NCI-H460 (cell line): Measurements from ENCODE around the gene MANSC1. TPM values are rescaled to one million over a fixed set of nuclear protein-coding genes. Genes with fewer than 3 reads are reported as not detected.
"Not testable (repeated sequence)": the region's sequence is repeated elsewhere in the genome, so short reads cannot be mapped to it uniquely, and the experiment has no call there.

Experiments used
- DNase-seq: peaks from one replicate; pipeline ENCODE4 v3.0.0-alpha.2; 2016; ENCODE audit warnings: low read depth; ENCODE audit errors: extremely low read depth
- total RNA-seq: library from RNA; depleted of rRNA; stranded (reverse); fragments of >200 nt; shearing (Covaris generic); gene quantifications from 2 replicates; pipeline ENCODE4 v1.2.3, GENCODE V29; 2014

MANSC1 gene
- total RNA-seq, 1 experiment from 2014 or later, result 2.7 TPM

- peak; percentile 56 for DNase-seq
Measured at GRCh38 chr12:12327802-12328201, 22.2 kb downstream of the MANSC1 start.

GRCh38 chr12:12326262-12326661 is 23.8 kb downstream of the MANSC1 start:
- DNase-seq, result no peak

DNA sequence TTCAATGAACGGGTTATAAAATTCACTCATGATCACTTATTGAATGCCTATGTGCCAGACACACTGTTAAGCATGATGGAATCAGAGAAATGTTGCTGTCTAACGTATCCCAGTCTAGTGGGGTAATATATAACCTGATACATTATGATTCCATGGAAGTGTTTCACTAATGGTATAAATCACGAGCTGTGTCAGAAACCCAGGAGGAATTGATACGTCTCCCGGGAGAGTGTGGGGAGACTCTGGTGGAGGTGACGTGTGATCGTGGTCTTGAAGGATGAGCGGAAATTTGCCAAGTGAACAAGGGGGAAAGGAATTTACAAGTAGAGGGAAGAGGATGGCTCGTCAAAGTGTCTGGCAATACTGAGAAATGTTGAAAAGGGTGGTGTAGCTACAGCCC is 26.5 kb downstream of the MANSC1 start:
- DNase-seq, result no peak

DNA sequence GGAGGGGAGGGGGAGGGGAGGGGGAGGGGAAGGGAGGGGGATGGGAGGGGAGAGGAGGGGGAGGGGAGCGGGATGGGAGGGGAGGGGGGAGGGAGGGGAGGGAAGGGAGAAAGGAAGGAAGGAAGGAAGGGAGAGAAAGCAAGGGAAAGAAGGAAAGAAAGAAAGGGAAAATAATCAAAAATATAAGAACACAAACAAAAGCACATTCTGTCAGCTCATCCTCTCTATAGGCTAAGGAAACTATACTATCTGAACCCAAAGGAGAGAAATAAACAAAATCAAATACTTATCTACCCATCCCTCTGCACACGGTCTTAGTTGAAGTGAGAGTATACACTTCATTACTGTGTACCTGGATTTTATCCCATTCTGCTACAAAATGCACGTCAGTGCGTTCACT is 26.9 kb downstream of the MANSC1 start:
- no peak for DNase-seq

DNA sequence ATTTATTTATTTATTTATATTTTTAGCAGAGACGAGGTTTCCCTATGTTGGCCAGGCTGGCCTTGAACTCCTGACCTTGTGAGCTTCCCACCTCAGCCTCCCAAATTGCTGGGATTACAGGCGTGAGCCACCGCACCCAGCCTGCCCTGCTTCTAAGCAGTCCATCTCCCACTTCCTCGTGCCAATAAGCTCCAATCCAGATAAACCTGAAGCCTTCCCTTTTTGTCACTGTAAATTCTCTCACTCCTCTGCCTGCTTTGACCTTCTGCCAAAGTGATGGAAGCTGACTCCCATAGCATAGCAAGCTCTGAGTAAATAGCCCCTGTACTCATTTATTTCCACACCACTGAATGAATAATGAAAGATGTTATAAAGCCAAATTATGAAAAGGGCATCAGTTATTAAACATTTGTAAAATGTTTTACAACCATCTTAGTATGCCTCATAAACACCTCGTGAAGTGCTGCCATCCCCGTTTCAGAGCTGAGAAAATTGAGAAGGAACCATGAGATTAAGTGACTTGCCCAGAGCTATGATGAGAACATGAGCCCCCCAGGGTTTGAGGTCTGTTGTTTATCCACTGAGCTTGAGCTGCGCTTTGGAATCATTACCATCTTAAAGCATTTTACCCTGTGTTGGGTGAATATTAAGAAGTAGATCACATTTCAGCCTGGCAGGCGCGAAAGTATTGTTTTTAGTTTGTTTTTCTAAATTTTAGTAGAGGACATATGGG is 30.4 kb downstream of the MANSC1 start:
- no peak for DNase-seq

- DNase-seq, result no peak
Measured at GRCh38 chr12:12315838-12316237, 34.2 kb downstream of the MANSC1 start.

DNA sequence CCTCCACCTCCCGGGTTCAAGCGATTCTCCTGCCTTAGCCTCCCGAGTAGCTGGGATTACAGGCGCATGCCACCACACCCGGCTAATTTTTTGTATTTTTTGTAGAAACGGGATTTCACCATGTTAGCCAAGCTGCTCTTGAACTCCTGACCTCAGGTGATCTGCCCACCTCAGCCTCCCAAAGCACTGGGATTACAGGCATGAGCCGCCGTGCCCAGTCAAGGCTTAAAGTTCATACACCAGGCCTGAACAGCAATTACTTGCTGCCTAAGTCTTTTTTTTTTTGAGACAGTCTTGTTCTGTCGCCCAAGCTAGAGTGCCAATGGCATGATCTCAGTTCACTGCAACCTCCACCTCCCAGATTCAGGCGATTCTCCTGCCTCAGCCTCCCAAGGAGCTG is 39.3 kb downstream of the MANSC1 start:
- not testable (repeated sequence) for DNase-seq

GRCh38 chr12:12305568-12306300 is 44.3 kb downstream of the MANSC1 start:
- DNase-seq, result no peak

- DNase-seq, result no peak
Measured at GRCh38 chr12:12302976-12303375, 47.1 kb downstream of the MANSC1 start.

DNA sequence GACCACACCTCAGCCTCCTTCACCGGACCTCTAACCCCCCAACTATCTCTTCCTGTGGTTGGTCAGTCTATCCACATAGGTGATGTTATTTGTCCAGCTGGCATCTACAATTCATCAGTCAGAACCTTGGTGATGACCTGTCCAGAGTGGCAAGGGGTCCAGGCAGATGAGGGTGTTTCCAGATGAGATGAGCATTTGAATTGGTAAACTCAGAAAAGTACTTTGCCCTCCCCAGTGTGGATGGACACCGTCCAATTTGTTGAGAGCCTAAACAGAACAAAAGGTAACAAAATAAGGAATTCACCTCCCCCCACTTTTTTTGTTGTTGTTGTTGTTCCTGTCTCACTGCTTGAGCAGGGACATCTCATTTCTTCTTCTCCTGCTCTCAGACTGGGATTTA is 48.9 kb downstream of the MANSC1 start:
- no peak for DNase-seq

DNA sequence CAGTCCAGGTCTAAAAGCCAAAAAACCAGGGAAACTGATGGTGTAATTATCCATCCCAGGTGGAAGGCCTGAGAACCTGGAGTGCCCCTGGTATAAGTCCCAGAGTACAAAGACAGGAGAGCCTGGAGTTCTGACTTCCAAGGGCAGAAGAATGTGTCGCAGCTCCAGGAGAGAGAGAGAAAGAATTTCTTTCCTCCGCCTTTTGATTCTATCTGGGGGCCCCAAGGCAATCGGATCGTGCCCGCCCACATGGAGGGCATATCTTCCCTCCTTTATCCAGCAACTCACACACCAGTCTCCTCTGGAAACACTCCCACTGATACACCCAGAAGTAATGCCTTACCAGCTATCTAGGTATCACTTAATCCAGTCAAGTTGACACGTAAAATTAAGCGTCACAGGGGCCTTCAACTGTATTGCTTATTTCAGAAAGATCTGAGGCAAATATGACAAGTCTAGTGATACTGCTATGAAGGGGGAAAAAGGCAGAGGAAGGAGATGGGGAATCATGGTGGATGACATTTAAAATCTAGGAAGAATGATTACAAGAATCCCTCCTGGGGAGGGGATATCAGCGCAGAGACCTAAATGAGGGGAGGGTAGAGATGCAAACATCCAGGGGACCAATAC is 52.7 kb downstream of the MANSC1 start:
- no peak for DNase-seq

GRCh38 chr12:12294215-12295005 is 55.6 kb downstream of the MANSC1 start:
- DNase-seq, result no peak

DNA sequence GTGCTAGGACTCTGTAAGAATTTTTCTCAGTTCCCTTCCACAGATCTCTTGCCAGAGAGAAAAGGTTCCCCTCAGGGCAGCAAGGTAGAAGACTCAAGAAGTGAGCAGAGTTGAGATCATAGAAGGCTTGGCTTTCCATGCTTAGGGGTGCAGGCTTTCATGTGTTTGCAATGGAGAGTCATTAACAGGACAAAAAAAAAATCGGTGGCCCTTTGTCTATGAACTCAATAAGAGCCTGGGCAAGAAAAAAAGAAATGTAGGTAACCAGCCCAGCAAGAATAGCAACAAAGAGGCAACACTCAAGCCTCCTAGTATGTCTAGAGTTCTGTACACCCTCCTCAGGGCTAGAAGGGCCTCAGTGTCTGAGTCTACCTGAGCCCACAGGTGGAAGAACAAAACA is 59.8 kb downstream of the MANSC1 start:
- DNase-seq, result no peak

GRCh38 chr12:12286441-12286840 is 63.6 kb downstream of the MANSC1 start:
- no peak for DNase-seq

DNA sequence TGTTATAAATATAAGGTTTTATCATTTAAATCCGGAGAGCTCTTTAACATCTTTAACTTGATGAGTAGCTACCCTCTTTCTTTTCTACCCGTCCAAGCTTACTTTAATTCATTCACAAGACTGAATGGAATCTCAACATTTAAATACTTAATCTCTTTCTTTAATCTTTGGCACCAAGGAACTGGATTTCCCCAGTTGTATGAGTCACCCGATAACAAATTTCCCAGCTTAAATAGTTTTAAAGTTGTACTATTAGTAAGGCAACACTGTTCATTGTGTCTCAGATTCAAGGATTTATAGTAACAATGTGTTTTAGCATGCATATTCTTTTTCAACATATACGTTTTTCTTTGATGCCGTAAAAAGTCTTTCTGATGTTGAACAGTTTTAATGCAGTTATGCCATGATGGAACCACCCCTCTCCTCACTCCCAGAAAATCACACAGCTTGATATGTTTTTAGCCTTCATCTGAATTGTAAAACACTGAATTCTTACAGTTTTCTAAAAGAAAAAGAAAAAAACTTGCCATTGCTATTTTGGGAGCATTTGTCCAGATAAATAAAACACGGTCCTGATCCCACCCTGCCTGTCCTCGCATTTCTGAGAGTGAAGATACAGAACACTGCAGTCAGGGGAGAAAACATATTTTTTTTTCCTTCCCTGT is 67.1 kb downstream of the MANSC1 start:
- no peak for DNase-seq

- no peak for DNase-seq
Measured at GRCh38 chr12:12282202-12282601, 67.8 kb downstream of the MANSC1 start.

DNA sequence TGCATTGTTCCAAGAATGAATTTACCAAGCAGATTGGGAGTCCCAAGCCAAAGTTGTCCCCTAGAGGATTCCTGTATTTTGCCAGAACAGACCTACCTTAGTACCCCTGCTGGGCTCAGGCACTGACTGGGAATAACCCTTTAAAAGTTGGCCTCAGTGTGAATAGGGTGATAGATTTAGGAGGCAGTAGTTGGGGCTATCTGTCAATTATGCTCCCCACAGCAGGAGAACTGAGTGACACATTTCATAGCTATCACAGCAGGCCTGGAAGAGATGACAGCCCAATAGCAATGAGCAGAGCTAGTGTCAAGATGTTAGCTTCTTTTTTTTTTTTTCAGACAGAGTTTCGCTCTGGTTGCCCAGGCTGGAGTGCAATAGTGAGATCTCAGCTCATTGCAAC is 68.9 kb downstream of the MANSC1 start:
- no peak for DNase-seq

- DNase-seq, result no peak
Measured at GRCh38 chr12:12278899-12279298, 71.1 kb downstream of the MANSC1 start.
